Measurements from ENCODE around the gene RPS2.

DNA sequence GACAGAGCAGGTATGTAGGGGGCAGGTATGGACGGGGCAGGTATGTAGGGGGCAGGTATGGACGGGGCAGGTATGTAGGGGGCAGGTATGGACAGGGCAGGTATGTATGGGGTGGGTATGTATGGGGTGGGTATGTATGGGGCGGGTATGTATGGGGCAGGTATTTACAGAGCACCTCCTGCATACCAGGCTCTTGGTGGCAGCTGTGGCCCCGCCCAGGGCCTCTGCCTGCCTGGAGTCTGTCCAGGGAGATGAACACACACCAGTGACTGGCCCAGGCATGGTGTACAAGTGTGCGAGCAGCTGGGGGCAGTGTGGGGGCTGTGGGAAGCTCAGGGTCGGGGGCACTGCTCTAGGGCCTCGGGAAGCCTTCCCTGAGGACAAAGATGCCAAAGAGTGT is 14.6 kb downstream of the RPS2 start:
- TF ChIP-seq, protein P1, sequence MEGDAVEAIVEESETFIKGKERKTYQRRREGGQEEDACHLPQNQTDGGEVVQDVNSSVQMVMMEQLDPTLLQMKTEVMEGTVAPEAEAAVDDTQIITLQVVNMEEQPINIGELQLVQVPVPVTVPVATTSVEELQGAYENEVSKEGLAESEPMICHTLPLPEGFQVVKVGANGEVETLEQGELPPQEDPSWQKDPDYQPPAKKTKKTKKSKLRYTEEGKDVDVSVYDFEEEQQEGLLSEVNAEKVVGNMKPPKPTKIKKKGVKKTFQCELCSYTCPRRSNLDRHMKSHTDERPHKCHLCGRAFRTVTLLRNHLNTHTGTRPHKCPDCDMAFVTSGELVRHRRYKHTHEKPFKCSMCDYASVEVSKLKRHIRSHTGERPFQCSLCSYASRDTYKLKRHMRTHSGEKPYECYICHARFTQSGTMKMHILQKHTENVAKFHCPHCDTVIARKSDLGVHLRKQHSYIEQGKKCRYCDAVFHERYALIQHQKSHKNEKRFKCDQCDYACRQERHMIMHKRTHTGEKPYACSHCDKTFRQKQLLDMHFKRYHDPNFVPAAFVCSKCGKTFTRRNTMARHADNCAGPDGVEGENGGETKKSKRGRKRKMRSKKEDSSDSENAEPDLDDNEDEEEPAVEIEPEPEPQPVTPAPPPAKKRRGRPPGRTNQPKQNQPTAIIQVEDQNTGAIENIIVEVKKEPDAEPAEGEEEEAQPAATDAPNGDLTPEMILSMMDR (IDR thresholded peaks at IDR 0.05) = no peak
- no peak for TF ChIP-seq POLR2A (IDR thresholded peaks at IDR 0.05)

Measured in body of pancreas (tissue), 4 donors.